ENCODE data around the gene TXNDC17.

- no peak for TF ChIP-seq POLR2A (IDR thresholded peaks at IDR 0.05)
- TF ChIP-seq, protein P1, sequence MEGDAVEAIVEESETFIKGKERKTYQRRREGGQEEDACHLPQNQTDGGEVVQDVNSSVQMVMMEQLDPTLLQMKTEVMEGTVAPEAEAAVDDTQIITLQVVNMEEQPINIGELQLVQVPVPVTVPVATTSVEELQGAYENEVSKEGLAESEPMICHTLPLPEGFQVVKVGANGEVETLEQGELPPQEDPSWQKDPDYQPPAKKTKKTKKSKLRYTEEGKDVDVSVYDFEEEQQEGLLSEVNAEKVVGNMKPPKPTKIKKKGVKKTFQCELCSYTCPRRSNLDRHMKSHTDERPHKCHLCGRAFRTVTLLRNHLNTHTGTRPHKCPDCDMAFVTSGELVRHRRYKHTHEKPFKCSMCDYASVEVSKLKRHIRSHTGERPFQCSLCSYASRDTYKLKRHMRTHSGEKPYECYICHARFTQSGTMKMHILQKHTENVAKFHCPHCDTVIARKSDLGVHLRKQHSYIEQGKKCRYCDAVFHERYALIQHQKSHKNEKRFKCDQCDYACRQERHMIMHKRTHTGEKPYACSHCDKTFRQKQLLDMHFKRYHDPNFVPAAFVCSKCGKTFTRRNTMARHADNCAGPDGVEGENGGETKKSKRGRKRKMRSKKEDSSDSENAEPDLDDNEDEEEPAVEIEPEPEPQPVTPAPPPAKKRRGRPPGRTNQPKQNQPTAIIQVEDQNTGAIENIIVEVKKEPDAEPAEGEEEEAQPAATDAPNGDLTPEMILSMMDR (IDR thresholded peaks at IDR 0.05), result no peak
- no peak for TF ChIP-seq POLR2AphosphoS5 (IDR thresholded peaks at IDR 0.05)
Observed at GRCh38 chr17:6666557-6666956, 25.7 kb downstream of the TXNDC17 start.

Measured in breast epithelium (tissue), 3 donors.